Right renal cortex interstitium (tissue), 3 donors: ENCODE data around the gene LRP10. TPM values are rescaled to one million over a fixed set of nuclear protein-coding genes. Genes with fewer than 3 reads are reported as not detected.
A peak's percentile ranks its signal among the peaks of the same experiment; 100 is the strongest.

ENCODE experiments used
- DNase-seq, 3 donors: peaks; one replicate each; pipeline ENCODE4 v3.0.0-alpha.2; 2013; ENCODE audit warnings: low read depth in 3 of 3, low spot score in 2 of 3
- polyA plus RNA-seq, 3 donors: library from polyadenylated mRNA; unstranded; fragments of 120-200 nt; gene quantifications; one replicate each; pipeline ENCODE4 v1.2.1, GENCODE V29; 2013; ENCODE audit not compliant: insufficient read length in 3 of 3

Gene LRP10
- polyA plus RNA-seq, 3 donors, result 67.4 to 85.7 (median 73.1) TPM

- no peak for DNase-seq
Measured at GRCh38 chr14:22884738-22885523, 13.4 kb downstream of the LRP10 start.

GRCh38 chr14:22885975-22886374 lies 14.4 kb downstream of the LRP10 start:
- DNase-seq, result no peak

- DNase-seq, result peak in 1 of 3 donors; percentile 62
Measured at GRCh38 chr14:22886500-22887259, 15.1 kb downstream of the LRP10 start.

- peak in 2 of 3 donors; percentile 74 to 86 for DNase-seq
Measured at GRCh38 chr14:22887260-22887989, 15.9 kb downstream of the LRP10 start.

GRCh38 chr14:22887990-22888378 lies 16.4 kb downstream of the LRP10 start:
- no peak for DNase-seq

- no peak for DNase-seq
Measured at GRCh38 chr14:22888662-22889061, 17.1 kb downstream of the LRP10 start.

- no peak for DNase-seq
Measured at GRCh38 chr14:22890416-22890815, 18.9 kb downstream of the LRP10 start.

GRCh38 chr14:22892488-22892887 lies 20.9 kb downstream of the LRP10 start:
- DNase-seq, result no peak

- no peak for DNase-seq
Measured at GRCh38 chr14:22893706-22894105, 22.2 kb downstream of the LRP10 start.

GRCh38 chr14:22895402-22895801 lies 23.9 kb downstream of the LRP10 start:
- DNase-seq, result no peak

GRCh38 chr14:22896356-22896755 lies 24.8 kb downstream of the LRP10 start:
- no peak for DNase-seq

GRCh38 chr14:22896760-22897159 lies 25.2 kb downstream of the LRP10 start:
- DNase-seq, result no peak

GRCh38 chr14:22897357-22897756 lies 25.8 kb downstream of the LRP10 start:
- no peak for DNase-seq

GRCh38 chr14:22898302-22899090 lies 27.0 kb downstream of the LRP10 start:
- DNase-seq, result no peak

GRCh38 chr14:22900081-22900799 lies 28.7 kb downstream of the LRP10 start:
- DNase-seq, result no peak

- DNase-seq, result no peak
Measured at GRCh38 chr14:22901799-22902198, 30.3 kb downstream of the LRP10 start.

- no peak for DNase-seq
Measured at GRCh38 chr14:22903742-22904087, 32.2 kb downstream of the LRP10 start.

- no peak for DNase-seq
Measured at GRCh38 chr14:22905627-22906026, 34.1 kb downstream of the LRP10 start.

- no peak for DNase-seq
Measured at GRCh38 chr14:22906073-22906472, 34.5 kb downstream of the LRP10 start.

- no peak for DNase-seq
Measured at GRCh38 chr14:22907429-22907828, 35.9 kb downstream of the LRP10 start.
